Measurements from ENCODE around the gene SAPCD2. TPM values are rescaled to one million over a fixed set of nuclear protein-coding genes. Genes with fewer than 3 reads are reported as not detected.

The SAPCD2 gene
- total and polyA plus RNA-seq, 2 of the 8 experiments (the other 6 are each of a cell fraction or from before 2014, with no cell fraction given), result 12.7 to 32.1 TPM

DNA sequence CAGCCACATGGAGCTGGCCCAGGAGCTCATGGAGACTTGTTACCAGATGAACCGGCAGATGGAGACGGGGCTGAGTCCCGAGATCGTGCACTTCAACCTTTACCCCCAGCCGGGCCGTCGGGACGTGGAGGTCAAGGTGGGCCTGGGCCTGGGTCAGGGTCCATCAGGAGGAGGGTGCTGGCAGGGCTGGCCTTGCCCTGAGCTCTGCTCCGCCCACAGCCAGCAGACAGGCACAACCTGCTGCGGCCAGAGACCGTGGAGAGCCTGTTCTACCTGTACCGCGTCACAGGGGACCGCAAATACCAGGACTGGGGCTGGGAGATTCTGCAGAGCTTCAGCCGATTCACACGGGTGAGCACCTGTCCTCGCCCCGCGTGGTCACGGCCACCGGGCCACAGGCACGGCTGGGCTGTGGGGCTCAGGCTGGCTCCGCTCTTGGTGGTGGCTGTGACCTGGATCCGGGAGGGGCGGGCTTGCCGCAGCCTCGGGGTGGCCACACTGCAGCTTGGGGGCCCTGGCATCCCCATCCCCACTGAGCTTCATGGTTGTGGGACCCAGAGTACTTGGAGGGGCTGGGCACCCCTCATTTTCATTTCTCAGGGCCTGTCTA lies 37.1 kb upstream of the SAPCD2 start:
- H3K18ac ChIP-seq (ENCODE audit: extremely low read depth, low read length), result no peak overlapping the region
- H3K27ac ChIP-seq (ENCODE audit: low read depth, low read length), result no peak overlapping the region
- no peak overlapping the region for H3K9ac ChIP-seq (replicated peaks in 1 of 4; ENCODE audit: extremely low read depth in 1 of 4, low read depth in 3 of 4, low read length in 3 of 4)
- CTCF ChIA-PET (ENCODE audit: partially characterized antibody), result interaction anchor here (1.0 to 2.7 kb wide), 9 partner anchors 11 to 762 kb away, joined by 3 to 9 read pairs (median 4); no protein-coding TSS in a partner anchor
- no peak overlapping the region for H2BK5ac ChIP-seq (ENCODE audit: low read depth, low read length)
- no peak overlapping the region for H3K56ac ChIP-seq (replicated peaks; ENCODE audit: insufficient read length, low read depth, low read length)
- H2BK20ac ChIP-seq (ENCODE audit: low read length), result no peak overlapping the region
- no peak overlapping the region for H3K4me2 ChIP-seq (ENCODE audit: insufficient read depth in 1 of 2, low read depth in 2 of 2, low read length in 2 of 2)
- DNase-seq (ENCODE audit: low read depth in 1 of 2, low spot score in 2 of 2) (no peak), FAIRE-seq (no peak)
- no peaks in the 10 kb centered on the region for H3K79me2 ChIP-seq (ENCODE audit: control insufficient read depth in 1 of 2, insufficient read depth in 2 of 2, low read length in 2 of 2)
- no peak overlapping the region for H4K5ac ChIP-seq (ENCODE audit: insufficient read length, low read depth, low read length)
- no peak overlapping the region for H3K4ac ChIP-seq (replicated peaks; ENCODE audit: insufficient read length, low read depth, low read length)
- peaks cover 2% of the 10 kb centered on the region for H3K79me1 ChIP-seq (ENCODE audit: low read depth, low read length)
- H3K4me3 ChIP-seq (ENCODE audit: extremely low read depth in 1 of 4, insufficient read depth in 2 of 4, low read depth in 3 of 4, low read length in 4 of 4), result no peak overlapping the region
- H2AK5ac ChIP-seq (ENCODE audit: low read depth, low read length), result no peak overlapping the region
- no peaks in the 10 kb centered on the region for H3K4me1 ChIP-seq (replicated peaks in 1 of 4; ENCODE audit: control insufficient read depth in 3 of 4, insufficient read depth in 4 of 4, low read length in 3 of 4)
- H3K27me3 ChIP-seq (replicated peaks in 1 of 4; ENCODE audit: control insufficient read depth in 3 of 4, extremely low read depth in 1 of 4, insufficient read depth in 3 of 4, low read length in 3 of 4), result no peaks in the 10 kb centered on the region
- H3K36me3 ChIP-seq (ENCODE audit: control insufficient read depth in 2 of 4, insufficient read depth in 4 of 4, low read length in 3 of 4), result peaks cover 12 to 20% (median 17%) of the 10 kb centered on the region in 4 experiments; a peak in 7 of 8 replicates
- H3K9me3 ChIP-seq (ENCODE audit: insufficient read depth in 2 of 2, low read depth in 1 of 2, low read length in 1 of 2), result peaks cover 11 to 12% of the 10 kb centered on the region in 2 experiments
- POLR2A ChIA-PET (ENCODE audit: partially characterized antibody), result interaction anchor here (0.7 kb wide), 1 partner anchor 27 kb away, joined by 3 read pairs; no protein-coding TSS in a partner anchor
- no peak overlapping the region for H4K91ac ChIP-seq (replicated peaks; ENCODE audit: insufficient read length, low read length)
- H3K23ac ChIP-seq (ENCODE audit: insufficient read length), result no peak overlapping the region
- no peak overlapping the region for H3K14ac ChIP-seq (ENCODE audit: insufficient read length)
- H2AFZ ChIP-seq (ENCODE audit: low read length), result no peak overlapping the region
- H2BK12ac ChIP-seq (ENCODE audit: low read depth, low read length), result no peak overlapping the region
- TF ChIP-seq JUN (IDR thresholded peaks at IDR 0.05; ENCODE audit: low read depth, low read length) (no peak), MAFK (IDR thresholded peaks at IDR 0.05; ENCODE audit: low read depth, low read length) (no peak), HDAC6 (IDR thresholded peaks at IDR 0.05; ENCODE audit: low read depth, low read length) (no peak), YY1 (IDR thresholded peaks at IDR 0.05; ENCODE audit: low read depth, low read length) (no peak), KDM5A (IDR thresholded peaks at IDR 0.05; ENCODE audit: low read length) (no peak)
- TF ChIP-seq, protein P1, sequence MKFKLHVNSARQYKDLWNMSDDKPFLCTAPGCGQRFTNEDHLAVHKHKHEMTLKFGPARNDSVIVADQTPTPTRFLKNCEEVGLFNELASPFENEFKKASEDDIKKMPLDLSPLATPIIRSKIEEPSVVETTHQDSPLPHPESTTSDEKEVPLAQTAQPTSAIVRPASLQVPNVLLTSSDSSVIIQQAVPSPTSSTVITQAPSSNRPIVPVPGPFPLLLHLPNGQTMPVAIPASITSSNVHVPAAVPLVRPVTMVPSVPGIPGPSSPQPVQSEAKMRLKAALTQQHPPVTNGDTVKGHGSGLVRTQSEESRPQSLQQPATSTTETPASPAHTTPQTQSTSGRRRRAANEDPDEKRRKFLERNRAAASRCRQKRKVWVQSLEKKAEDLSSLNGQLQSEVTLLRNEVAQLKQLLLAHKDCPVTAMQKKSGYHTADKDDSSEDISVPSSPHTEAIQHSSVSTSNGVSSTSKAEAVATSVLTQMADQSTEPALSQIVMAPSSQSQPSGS (IDR thresholded peaks at IDR 0.05; ENCODE audit: low read length), result no peak
- TF ChIP-seq, protein P2, sequence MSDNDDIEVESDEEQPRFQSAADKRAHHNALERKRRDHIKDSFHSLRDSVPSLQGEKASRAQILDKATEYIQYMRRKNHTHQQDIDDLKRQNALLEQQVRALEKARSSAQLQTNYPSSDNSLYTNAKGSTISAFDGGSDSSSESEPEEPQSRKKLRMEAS (IDR thresholded peaks at IDR 0.05), result no peak
- H2BK15ac ChIP-seq (ENCODE audit: low read length), result no peak overlapping the region
- H4K8ac ChIP-seq (ENCODE audit: extremely low read depth, insufficient read depth, low read length), result no peak overlapping the region; the same call in 1 of the 2 replicates
- no peaks in the 10 kb centered on the region for H4K20me1 ChIP-seq (replicated peaks in 1 of 2; ENCODE audit: control insufficient read depth in 1 of 2, insufficient read depth in 2 of 2, low read length in 2 of 2)
- H3K23me2 ChIP-seq (ENCODE audit: low read depth, low read length), result no peaks in the 10 kb centered on the region
- WGBS, 2 experiments (ENCODE audit: extremely low coverage in 1 of 2, insufficient coverage in 1 of 2, insufficient read length in 1 of 2, insufficient replicate concordance in 2 of 2, low coverage in 1 of 2, low lambda C conversion rate in 2 of 2, missing lambda C conversion rate in 1 of 2), result 95% methylated on average over 23 of the region's 27 CpGs; no CpG with 5 or more reads in 1 of the 2 experiments
- no peak overlapping the region for H2BK120ac ChIP-seq (replicated peaks; ENCODE audit: low read depth, low read length)
